ENCODE data around the gene EPAS1. TPM values are rescaled to one million over a fixed set of nuclear protein-coding genes. Genes with fewer than 3 reads are reported as not detected.

EPAS1 gene
- total RNA-seq, 1 donor from 2014 or later, result 0.15 TPM

GRCh38 chr2:46384457-46384815 lies 87.2 kb downstream of the EPAS1 start:
- Mint-ChIP-seq H3K9me3 (no peaks in the 10 kb centered on the region), H3K4me1 (no peaks in the 10 kb centered on the region), H3K4me3 (no peak overlapping the region), H3K27ac (no peak overlapping the region), H3K27me3 (ENCODE audit: insufficient read depth, low read depth) (peaks cover 2% of the 10 kb centered on the region), H3K36me3 (no peaks in the 10 kb centered on the region)
- Histone ChIP-seq H3F3A (ENCODE audit: low read depth) (no peaks in the 10 kb centered on the region), H3K4me1 (no peaks in the 10 kb centered on the region), H3K36me3 (no peaks in the 10 kb centered on the region), H3K27me3 (no peaks in the 10 kb centered on the region), H3K79me2 (ENCODE audit: low read depth) (no peaks in the 10 kb centered on the region), H4K20me1 (ENCODE audit: low read depth) (no peaks in the 10 kb centered on the region), H3K9me3 (ENCODE audit: low read depth) (no peaks in the 10 kb centered on the region), H3K9ac (no peak overlapping the region), H3K4me3 (no peak overlapping the region), H3K4me2 (no peak overlapping the region), H2AFZ (replicated peaks) (no peak overlapping the region), H3K27ac (no peak overlapping the region)
- TF ChIP-seq CTCF (IDR thresholded peaks at IDR 0.05) (no peak), EZH2 (IDR thresholded peaks at IDR 0.05) (no peak), EZH2phosphoT487 (IDR thresholded peaks at IDR 0.05) (no peak)
- DNase-seq (ENCODE audit: low spot score), result no peak

- Histone ChIP-seq H3K9me3 (ENCODE audit: low read depth) (no peaks in the 10 kb centered on the region), H2AFZ (replicated peaks) (no peak overlapping the region), H3K27ac (no peak overlapping the region), H3K4me3 (no peak overlapping the region), H3K4me1 (no peaks in the 10 kb centered on the region), H3K36me3 (no peaks in the 10 kb centered on the region), H3K4me2 (no peak overlapping the region), H3F3A (ENCODE audit: low read depth) (no peaks in the 10 kb centered on the region), H3K27me3 (no peaks in the 10 kb centered on the region), H4K20me1 (ENCODE audit: low read depth) (no peaks in the 10 kb centered on the region), H3K9ac (no peak overlapping the region), H3K79me2 (ENCODE audit: low read depth) (no peaks in the 10 kb centered on the region)
- H3K36me3 Mint-ChIP-seq, result no peaks in the 10 kb centered on the region
- H3K27ac Mint-ChIP-seq, result no peak overlapping the region
- TF ChIP-seq EZH2 (IDR thresholded peaks at IDR 0.05), result no peak
- no peak for TF ChIP-seq EZH2phosphoT487 (IDR thresholded peaks at IDR 0.05)
- no peak for TF ChIP-seq CTCF (IDR thresholded peaks at IDR 0.05)
- no peak overlapping the region for H3K4me3 Mint-ChIP-seq
- no peaks in the 10 kb centered on the region for H3K9me3 Mint-ChIP-seq
- peaks cover 2% of the 10 kb centered on the region for H3K27me3 Mint-ChIP-seq (ENCODE audit: insufficient read depth, low read depth)
- H3K4me1 Mint-ChIP-seq, result no peaks in the 10 kb centered on the region
- no peak for DNase-seq (ENCODE audit: low spot score)
Measured at GRCh38 chr2:46385786-46386577, 88.8 kb downstream of the EPAS1 start.

GRCh38 chr2:46386763-46387162 lies 89.6 kb downstream of the EPAS1 start:
- no peaks in the 10 kb centered on the region for H3K9me3 Mint-ChIP-seq
- no peak for DNase-seq (ENCODE audit: low spot score)
- no peak overlapping the region for H3K27ac ChIP-seq

More at GRCh38 chr2:46386763-46387162, 89.6 kb downstream of the EPAS1 start:
- Histone ChIP-seq H3F3A (ENCODE audit: low read depth) (no peaks in the 10 kb centered on the region), H3K27me3 (no peaks in the 10 kb centered on the region), H3K9me3 (ENCODE audit: low read depth) (no peaks in the 10 kb centered on the region), H4K20me1 (ENCODE audit: low read depth) (no peaks in the 10 kb centered on the region), H3K36me3 (no peaks in the 10 kb centered on the region), H3K4me2 (no peak overlapping the region), H3K4me1 (no peaks in the 10 kb centered on the region), H2AFZ (replicated peaks) (no peak overlapping the region), H3K79me2 (ENCODE audit: low read depth) (no peaks in the 10 kb centered on the region), H3K9ac (no peak overlapping the region), H3K4me3 (no peak overlapping the region)
- Mint-ChIP-seq H3K4me3 (no peak overlapping the region), H3K27me3 (ENCODE audit: insufficient read depth, low read depth) (peaks cover 2% of the 10 kb centered on the region), H3K27ac (no peak overlapping the region), H3K4me1 (no peaks in the 10 kb centered on the region), H3K36me3 (no peaks in the 10 kb centered on the region)
- TF ChIP-seq CTCF (IDR thresholded peaks at IDR 0.05) (no peak), EZH2phosphoT487 (IDR thresholded peaks at IDR 0.05) (no peak), EZH2 (IDR thresholded peaks at IDR 0.05) (no peak)
